Measurements from ENCODE around the gene TCERG1L. TPM values are rescaled to one million over a fixed set of nuclear protein-coding genes. Genes with fewer than 3 reads are reported as not detected.

The TCERG1L gene
- total and polyA plus RNA-seq, 5 donors from 2014 or later = not detected

- Mint-ChIP-seq H3K27me3 (no peaks in the 10 kb centered on the region), H3K36me3 (no peaks in the 10 kb centered on the region), H3K27ac (no peak overlapping the region), H3K9me3 (no peaks in the 10 kb centered on the region), H3K4me1 (no peaks in the 10 kb centered on the region), H3K4me3 (no peak overlapping the region)
- no peak for DNase-seq
- H3K9me3 ChIP-seq (ENCODE audit: control insufficient read depth in 2 of 2, low read length in 2 of 2) = no peaks in the 10 kb centered on the region
- H3K36me3 ChIP-seq (ENCODE audit: control insufficient read depth, insufficient read depth, low read length) = no peaks in the 10 kb centered on the region
- no peak overlapping the region for H3K4me3 ChIP-seq (ENCODE audit: low read depth, low read length)
- H3K27ac ChIP-seq (ENCODE audit: insufficient read depth, low read length, poor library complexity, severe bottlenecking) = no peak overlapping the region
- no peak for ATAC-seq (ENCODE audit: low read depth in 2 of 2)
- no peaks in the 10 kb centered on the region for H3K27me3 ChIP-seq (ENCODE audit: control insufficient read depth, insufficient read depth, low read length)
- H3K4me1 ChIP-seq (ENCODE audit: control insufficient read depth, insufficient read depth, low read length, poor library complexity, severe bottlenecking) = no peaks in the 10 kb centered on the region
Measured at GRCh38 chr10:131206111-131206995, 105.2 kb downstream of the TCERG1L start.

GRCh38 chr10:131205556-131205955 lies 106.0 kb downstream of the TCERG1L start:
- H3K9me3 Mint-ChIP-seq = peaks cover 0 to 2% (median 0%) of the 10 kb centered on the region in 7 donors
- ATAC-seq (ENCODE audit: low read depth in 2 of 2) (no peak), DNase-seq (no peak)
- H3K36me3 Mint-ChIP-seq = no peaks in the 10 kb centered on the region
- H3K4me1 Mint-ChIP-seq = no peaks in the 10 kb centered on the region
- Histone ChIP-seq H3K27ac (ENCODE audit: insufficient read depth, low read length, poor library complexity, severe bottlenecking) (no peak overlapping the region), H3K9me3 (ENCODE audit: control insufficient read depth in 2 of 2, low read length in 2 of 2) (no peaks in the 10 kb centered on the region), H3K27me3 (ENCODE audit: control insufficient read depth, insufficient read depth, low read length) (no peaks in the 10 kb centered on the region), H3K4me1 (ENCODE audit: control insufficient read depth, insufficient read depth, low read length, poor library complexity, severe bottlenecking) (no peaks in the 10 kb centered on the region), H3K4me3 (ENCODE audit: low read depth, low read length) (no peak overlapping the region), H3K36me3 (ENCODE audit: control insufficient read depth, insufficient read depth, low read length) (no peaks in the 10 kb centered on the region)
- no peak overlapping the region for H3K4me3 Mint-ChIP-seq
- no peak overlapping the region for H3K27ac Mint-ChIP-seq
- no peaks in the 10 kb centered on the region for H3K27me3 Mint-ChIP-seq

GRCh38 chr10:131204406-131205152 lies 106.9 kb downstream of the TCERG1L start:
- Mint-ChIP-seq H3K9me3 (peaks cover 0 to 2% (median 0%) of the 10 kb centered on the region in 7 donors), H3K27ac (no peak overlapping the region), H3K4me3 (no peak overlapping the region), H3K36me3 (no peaks in the 10 kb centered on the region), H3K4me1 (no peaks in the 10 kb centered on the region), H3K27me3 (no peaks in the 10 kb centered on the region)
- no peak for DNase-seq
- Histone ChIP-seq H3K4me3 (ENCODE audit: low read depth, low read length) (no peak overlapping the region), H3K9me3 (ENCODE audit: control insufficient read depth in 2 of 2, low read length in 2 of 2) (no peaks in the 10 kb centered on the region), H3K4me1 (ENCODE audit: control insufficient read depth, insufficient read depth, low read length, poor library complexity, severe bottlenecking) (no peaks in the 10 kb centered on the region), H3K27ac (ENCODE audit: insufficient read depth, low read length, poor library complexity, severe bottlenecking) (no peak overlapping the region), H3K36me3 (ENCODE audit: control insufficient read depth, insufficient read depth, low read length) (no peaks in the 10 kb centered on the region), H3K27me3 (ENCODE audit: control insufficient read depth, insufficient read depth, low read length) (no peaks in the 10 kb centered on the region)
- no peak for ATAC-seq (ENCODE audit: low read depth in 2 of 2)

GRCh38 chr10:131203456-131204357 lies 107.8 kb downstream of the TCERG1L start:
- Mint-ChIP-seq H3K27ac (no peak overlapping the region), H3K4me3 (no peak overlapping the region), H3K4me1 (no peaks in the 10 kb centered on the region), H3K9me3 (peaks cover 0 to 2% (median 0%) of the 10 kb centered on the region in 7 donors), H3K27me3 (no peaks in the 10 kb centered on the region), H3K36me3 (no peaks in the 10 kb centered on the region)
- Histone ChIP-seq H3K36me3 (ENCODE audit: control insufficient read depth, insufficient read depth, low read length) (no peaks in the 10 kb centered on the region), H3K4me1 (ENCODE audit: control insufficient read depth, insufficient read depth, low read length, poor library complexity, severe bottlenecking) (no peaks in the 10 kb centered on the region), H3K4me3 (ENCODE audit: low read depth, low read length) (no peak overlapping the region), H3K27me3 (ENCODE audit: control insufficient read depth, insufficient read depth, low read length) (no peaks in the 10 kb centered on the region), H3K9me3 (ENCODE audit: control insufficient read depth in 2 of 2, low read length in 2 of 2) (no peaks in the 10 kb centered on the region), H3K27ac (ENCODE audit: insufficient read depth, low read length, poor library complexity, severe bottlenecking) (no peak overlapping the region)
- ATAC-seq (ENCODE audit: low read depth in 2 of 2) (no peak), DNase-seq (no peak)

- Histone ChIP-seq H3K4me3 (ENCODE audit: low read depth, low read length) (no peak overlapping the region), H3K4me1 (ENCODE audit: control insufficient read depth, insufficient read depth, low read length, poor library complexity, severe bottlenecking) (no peaks in the 10 kb centered on the region), H3K27me3 (ENCODE audit: control insufficient read depth, insufficient read depth, low read length) (no peaks in the 10 kb centered on the region), H3K9me3 (ENCODE audit: control insufficient read depth in 2 of 2, low read length in 2 of 2) (no peaks in the 10 kb centered on the region), H3K36me3 (ENCODE audit: control insufficient read depth, insufficient read depth, low read length) (no peaks in the 10 kb centered on the region), H3K27ac (ENCODE audit: insufficient read depth, low read length, poor library complexity, severe bottlenecking) (no peak overlapping the region)
- Mint-ChIP-seq H3K27ac (no peak overlapping the region), H3K36me3 (no peaks in the 10 kb centered on the region), H3K9me3 (peaks cover 0 to 2% (median 0%) of the 10 kb centered on the region in 7 donors), H3K4me1 (no peaks in the 10 kb centered on the region), H3K27me3 (no peaks in the 10 kb centered on the region), H3K4me3 (no peak overlapping the region)
- ATAC-seq (ENCODE audit: low read depth in 2 of 2) (no peak), DNase-seq (no peak)
Measured at GRCh38 chr10:131202990-131203389, 108.5 kb downstream of the TCERG1L start.

GRCh38 chr10:131201741-131202515 lies 109.6 kb downstream of the TCERG1L start:
- H3K4me1 ChIP-seq (ENCODE audit: control insufficient read depth, insufficient read depth, low read length, poor library complexity, severe bottlenecking) = no peaks in the 10 kb centered on the region
- no peaks in the 10 kb centered on the region for H3K36me3 Mint-ChIP-seq
- H3K4me3 ChIP-seq (ENCODE audit: low read depth, low read length) = no peak overlapping the region
- ATAC-seq (ENCODE audit: low read depth in 2 of 2) (no peak), DNase-seq (no peak)
- H3K36me3 ChIP-seq (ENCODE audit: control insufficient read depth, insufficient read depth, low read length) = no peaks in the 10 kb centered on the region
- no peak overlapping the region for H3K27ac Mint-ChIP-seq
- H3K27ac ChIP-seq (ENCODE audit: insufficient read depth, low read length, poor library complexity, severe bottlenecking) = no peak overlapping the region
- H3K27me3 ChIP-seq (ENCODE audit: control insufficient read depth, insufficient read depth, low read length) = no peaks in the 10 kb centered on the region
- H3K27me3 Mint-ChIP-seq = no peaks in the 10 kb centered on the region
- no peak overlapping the region for H3K4me3 Mint-ChIP-seq
- peaks cover 0 to 2% (median 0%) of the 10 kb centered on the region in 7 donors for H3K9me3 Mint-ChIP-seq
- H3K4me1 Mint-ChIP-seq = no peaks in the 10 kb centered on the region
- H3K9me3 ChIP-seq (ENCODE audit: control insufficient read depth in 2 of 2, low read length in 2 of 2) = no peaks in the 10 kb centered on the region
